ENCODE data around the gene TOM1L2.
"Not testable (repeated sequence)": the region's sequence is repeated elsewhere in the genome, so short reads cannot be mapped to it uniquely, and the experiment has no call there.

The TOM1L2 gene

GRCh38 chr17:17919169-17920107, 52.8 kb downstream of the TOM1L2 start:
- DNase-seq = peak; percentile 78

GRCh38 chr17:17917394-17917793, 54.8 kb downstream of the TOM1L2 start:
- DNase-seq = no peak

- no peak for DNase-seq
These were observed 57.0 kb downstream of the TOM1L2 start for GRCh38 chr17:17915183-17915582.

GRCh38 chr17:17913695-17914332, 58.4 kb downstream of the TOM1L2 start:
- DNase-seq = peak; percentile 62

- DNase-seq = not testable (repeated sequence)
These were observed 59.9 kb downstream of the TOM1L2 start for GRCh38 chr17:17912336-17912735.

GRCh38 chr17:17911001-17911613, 61.1 kb downstream of the TOM1L2 start:
- no peak for DNase-seq

GRCh38 chr17:17910060-17910459, 62.1 kb downstream of the TOM1L2 start:
- no peak for DNase-seq

- no peak for DNase-seq
These were observed 63.1 kb downstream of the TOM1L2 start for GRCh38 chr17:17909078-17909477.

GRCh38 chr17:17907469-17907868, 64.7 kb downstream of the TOM1L2 start:
- DNase-seq = no peak

- DNase-seq = no peak
These were observed 65.6 kb downstream of the TOM1L2 start for GRCh38 chr17:17906418-17907215.

- DNase-seq = no peak
These were observed 67.2 kb downstream of the TOM1L2 start for GRCh38 chr17:17905036-17905320.

- DNase-seq = no peak
These were observed 67.8 kb downstream of the TOM1L2 start for GRCh38 chr17:17904166-17905035.

- DNase-seq = no peak
These were observed 69.3 kb downstream of the TOM1L2 start for GRCh38 chr17:17902877-17903276.

GRCh38 chr17:17902376-17902775, 69.8 kb downstream of the TOM1L2 start:
- DNase-seq = no peak

- DNase-seq = no peak
These were observed 71.3 kb downstream of the TOM1L2 start for GRCh38 chr17:17900615-17901520.

- no peak for DNase-seq
These were observed 72.7 kb downstream of the TOM1L2 start for GRCh38 chr17:17899486-17899885.

- DNase-seq = no peak
These were observed 73.5 kb downstream of the TOM1L2 start for GRCh38 chr17:17898673-17899072.

- DNase-seq = no peak
These were observed 74.8 kb downstream of the TOM1L2 start for GRCh38 chr17:17897442-17897841.

- DNase-seq = no peak
These were observed 75.5 kb downstream of the TOM1L2 start for GRCh38 chr17:17896746-17897145.

- DNase-seq = no peak
These were observed 78.2 kb downstream of the TOM1L2 start for GRCh38 chr17:17893801-17894644.

Measured in activated CD8-positive, alpha-beta memory T cell treated with anti-CD3 and anti-CD28 coated beads for 24 hours (primary cell).